ENCODE measurements around the gene KCTD3.
A peak's percentile ranks its signal among the peaks of the same experiment; 100 is the strongest.

KCTD3 gene

GRCh38 chr1:215526147-215526845, 40.8 kb upstream of the KCTD3 start:
- Histone ChIP-seq H2AFZ (ENCODE audit: low read length) (no peak overlapping the region), H3K79me2 (ENCODE audit: low read length) (no peaks in the 10 kb centered on the region), H3K27me3 (replicated peaks; ENCODE audit: insufficient read depth, low read length) (no peaks in the 10 kb centered on the region), H3K36me3 (replicated peaks; ENCODE audit: insufficient read depth, low read length) (no peaks in the 10 kb centered on the region), H3K9me3 (replicated peaks; ENCODE audit: insufficient read depth, low read length) (no peaks in the 10 kb centered on the region), H4K20me1 (ENCODE audit: insufficient read depth, low read length) (no peaks in the 10 kb centered on the region), H3K9me2 (replicated peaks; ENCODE audit: insufficient read depth, low read length) (no peaks in the 10 kb centered on the region), H3K9ac (ENCODE audit: low read length) (no peak overlapping the region), H3K27ac (ENCODE audit: low read length) (no peak overlapping the region), H3F3A (ENCODE audit: insufficient read depth, low read length) (no peaks in the 10 kb centered on the region), H3K4me1 (ENCODE audit: low read length) (peaks cover 7% of the 10 kb centered on the region; the same call in 1 of the 2 replicates), H3K4me3 (ENCODE audit: low read length) (no peak overlapping the region), H3K4me2 (ENCODE audit: low read depth, low read length) (no peak overlapping the region)
- DNase-seq = peak; percentile 72
- TF ChIP-seq CTCF (IDR thresholded peaks at IDR 0.05; ENCODE audit: low read length) = peak; percentile 67
- TF ChIP-seq EZH2 (optimal IDR thresholded peaks at IDR 0.05; ENCODE audit: low read depth, low read length) = no peak

DNA sequence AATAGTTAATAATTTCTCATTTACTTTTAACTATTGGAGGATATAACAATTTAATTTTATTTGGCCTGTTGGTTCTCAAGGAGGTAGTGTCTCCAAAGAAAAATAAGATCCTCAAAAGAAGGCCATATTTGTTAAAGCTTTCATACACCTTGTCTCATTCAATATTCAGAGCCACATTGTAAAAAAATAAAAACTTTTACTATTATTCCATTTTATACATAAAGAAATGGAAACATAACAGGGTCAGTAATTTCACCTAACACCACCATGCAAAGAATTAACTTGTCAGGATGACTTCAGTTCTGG, 40.3 kb upstream of the KCTD3 start:
- no peaks in the 10 kb centered on the region for H3K9me2 ChIP-seq (replicated peaks; ENCODE audit: insufficient read depth, low read length)
- no peaks in the 10 kb centered on the region for H3K27me3 ChIP-seq (replicated peaks; ENCODE audit: insufficient read depth, low read length)
- no peaks in the 10 kb centered on the region for H3K36me3 ChIP-seq (replicated peaks; ENCODE audit: insufficient read depth, low read length)
- no peak overlapping the region for H3K9ac ChIP-seq (ENCODE audit: low read length)
- no peaks in the 10 kb centered on the region for H4K20me1 ChIP-seq (ENCODE audit: insufficient read depth, low read length)
- H3K9me3 ChIP-seq (replicated peaks; ENCODE audit: insufficient read depth, low read length) = no peaks in the 10 kb centered on the region
- H3K79me2 ChIP-seq (ENCODE audit: low read length) = no peaks in the 10 kb centered on the region
- TF ChIP-seq CTCF (IDR thresholded peaks at IDR 0.05; ENCODE audit: low read length) (no peak), EZH2phosphoT487 (IDR thresholded peaks at IDR 0.05; ENCODE audit: low read length) (no peak), EZH2 (optimal IDR thresholded peaks at IDR 0.05; ENCODE audit: low read depth, low read length) (no peak)
- H3K4me2 ChIP-seq (ENCODE audit: low read depth, low read length) = no peak overlapping the region
- peaks cover 7% of the 10 kb centered on the region; the same call in 1 of the 2 replicates for H3K4me1 ChIP-seq (ENCODE audit: low read length)
- H3K4me3 ChIP-seq (ENCODE audit: low read length) = no peak overlapping the region
- no peak for DNase-seq
- no peak overlapping the region for H3K27ac ChIP-seq (ENCODE audit: low read length)
- H3F3A ChIP-seq (ENCODE audit: insufficient read depth, low read length) = no peaks in the 10 kb centered on the region
- H2AFZ ChIP-seq (ENCODE audit: low read length) = no peak overlapping the region

- no peaks in the 10 kb centered on the region for H3K36me3 ChIP-seq (replicated peaks; ENCODE audit: insufficient read depth, low read length)
- TF ChIP-seq EZH2 (optimal IDR thresholded peaks at IDR 0.05; ENCODE audit: low read depth, low read length) = no peak
- H3K4me1 ChIP-seq (ENCODE audit: low read length) = peaks cover 7% of the 10 kb centered on the region; the same call in 1 of the 2 replicates
- no peaks in the 10 kb centered on the region for H3K9me2 ChIP-seq (replicated peaks; ENCODE audit: insufficient read depth, low read length)
- no peaks in the 10 kb centered on the region for H3K9me3 ChIP-seq (replicated peaks; ENCODE audit: insufficient read depth, low read length)
- no peaks in the 10 kb centered on the region for H3K27me3 ChIP-seq (replicated peaks; ENCODE audit: insufficient read depth, low read length)
- H3K4me3 ChIP-seq (ENCODE audit: low read length) = no peak overlapping the region
- H2AFZ ChIP-seq (ENCODE audit: low read length) = 0 out of 2 replicates have a peak overlapping the region, but pooled peaks have one; percentile 4
- H3F3A ChIP-seq (ENCODE audit: insufficient read depth, low read length) = no peaks in the 10 kb centered on the region
- no peak overlapping the region for H3K9ac ChIP-seq (ENCODE audit: low read length)
- H3K79me2 ChIP-seq (ENCODE audit: low read length) = no peaks in the 10 kb centered on the region
- no peaks in the 10 kb centered on the region for H4K20me1 ChIP-seq (ENCODE audit: insufficient read depth, low read length)
- H3K27ac ChIP-seq (ENCODE audit: low read length) = no peak overlapping the region
- H3K4me2 ChIP-seq (ENCODE audit: low read depth, low read length) = no peak overlapping the region
- no peak for DNase-seq
These were observed 38.0 kb upstream of the KCTD3 start for GRCh38 chr1:215529111-215529510.

- Histone ChIP-seq H3K79me2 (ENCODE audit: low read length) (no peaks in the 10 kb centered on the region), H4K20me1 (ENCODE audit: insufficient read depth, low read length) (no peaks in the 10 kb centered on the region), H3F3A (ENCODE audit: insufficient read depth, low read length) (no peaks in the 10 kb centered on the region), H3K4me1 (ENCODE audit: low read length) (peaks cover 7% of the 10 kb centered on the region; the same call in 1 of the 2 replicates), H3K9ac (ENCODE audit: low read length) (no peak overlapping the region), H3K9me3 (replicated peaks; ENCODE audit: insufficient read depth, low read length) (no peaks in the 10 kb centered on the region), H3K27me3 (replicated peaks; ENCODE audit: insufficient read depth, low read length) (no peaks in the 10 kb centered on the region), H3K4me3 (ENCODE audit: low read length) (no peak overlapping the region), H3K27ac (ENCODE audit: low read length) (no peak overlapping the region), H3K36me3 (replicated peaks; ENCODE audit: insufficient read depth, low read length) (no peaks in the 10 kb centered on the region), H3K4me2 (ENCODE audit: low read depth, low read length) (no peak overlapping the region), H3K9me2 (replicated peaks; ENCODE audit: insufficient read depth, low read length) (no peaks in the 10 kb centered on the region), H2AFZ (ENCODE audit: low read length) (no peak overlapping the region)
- TF ChIP-seq CTCF (IDR thresholded peaks at IDR 0.05; ENCODE audit: low read length) (no peak), EZH2 (optimal IDR thresholded peaks at IDR 0.05; ENCODE audit: low read depth, low read length) (no peak), EZH2phosphoT487 (IDR thresholded peaks at IDR 0.05; ENCODE audit: low read length) (no peak)
- no peak for DNase-seq
These were observed 37.5 kb upstream of the KCTD3 start for GRCh38 chr1:215529571-215529970.

Measured in MM.1S (cell line).